A549 (cell line): ENCODE measurements around the gene PRSS22.

Source experiments
- CBX8 ChIP-seq: fragments of 200-600 bp; sonication (generic); IDR thresholded peaks from 2 replicates; pipeline ENCODE4 v1.6.1; 2016
- CHD2 ChIP-seq: fragments of 150-350 bp; IDR thresholded peaks from 2 replicates; pipeline ENCODE4 v1.6.1; 2014; ENCODE audit warnings: low read length; ENCODE audit not compliant: partially characterized antibody
- MAX ChIP-seq: IDR thresholded peaks from 2 replicates; pipeline ENCODE4 v1.6.1; 2012
- MAZ ChIP-seq: fragments of 150-350 bp; IDR thresholded peaks from 2 replicates; pipeline ENCODE4 v1.6.1; 2014; ENCODE audit warnings: antibody characterized with exemption, low read depth, low read length, borderline replicate concordance
- POLR2A ChIP-seq: IDR thresholded peaks from 2 replicates; pipeline ENCODE4 v1.6.1; 2012; ENCODE audit warnings: mild to moderate bottlenecking, low read length
- TP53 ChIP-seq: fragments of 250-450 bp; sonication (Bioruptor Pico); IDR thresholded peaks from 2 replicates; pipeline ENCODE4 v1.5.0; 2021; ENCODE audit warnings: mild to moderate bottlenecking, moderate library complexity
- TF ChIP-seq, protein P1 (sequence below): fragments of >200 bp; sonication (Bioruptor Twin); formaldehyde crosslinking; IDR thresholded peaks from 3 replicates; pipeline ENCODE4 v1.5.1; 2016
- TF ChIP-seq, protein P2 (sequence below): fragments of 450-650 bp; IDR thresholded peaks from 2 replicates; pipeline ENCODE4 v1.6.1; 2014; ENCODE audit warnings: antibody characterized with exemption

GRCh38 chr16:2830355-2830695 is 27.6 kb downstream of the PRSS22 start:
- TF ChIP-seq, protein P1, sequence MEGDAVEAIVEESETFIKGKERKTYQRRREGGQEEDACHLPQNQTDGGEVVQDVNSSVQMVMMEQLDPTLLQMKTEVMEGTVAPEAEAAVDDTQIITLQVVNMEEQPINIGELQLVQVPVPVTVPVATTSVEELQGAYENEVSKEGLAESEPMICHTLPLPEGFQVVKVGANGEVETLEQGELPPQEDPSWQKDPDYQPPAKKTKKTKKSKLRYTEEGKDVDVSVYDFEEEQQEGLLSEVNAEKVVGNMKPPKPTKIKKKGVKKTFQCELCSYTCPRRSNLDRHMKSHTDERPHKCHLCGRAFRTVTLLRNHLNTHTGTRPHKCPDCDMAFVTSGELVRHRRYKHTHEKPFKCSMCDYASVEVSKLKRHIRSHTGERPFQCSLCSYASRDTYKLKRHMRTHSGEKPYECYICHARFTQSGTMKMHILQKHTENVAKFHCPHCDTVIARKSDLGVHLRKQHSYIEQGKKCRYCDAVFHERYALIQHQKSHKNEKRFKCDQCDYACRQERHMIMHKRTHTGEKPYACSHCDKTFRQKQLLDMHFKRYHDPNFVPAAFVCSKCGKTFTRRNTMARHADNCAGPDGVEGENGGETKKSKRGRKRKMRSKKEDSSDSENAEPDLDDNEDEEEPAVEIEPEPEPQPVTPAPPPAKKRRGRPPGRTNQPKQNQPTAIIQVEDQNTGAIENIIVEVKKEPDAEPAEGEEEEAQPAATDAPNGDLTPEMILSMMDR, result no peak
- TF ChIP-seq, protein P2, sequence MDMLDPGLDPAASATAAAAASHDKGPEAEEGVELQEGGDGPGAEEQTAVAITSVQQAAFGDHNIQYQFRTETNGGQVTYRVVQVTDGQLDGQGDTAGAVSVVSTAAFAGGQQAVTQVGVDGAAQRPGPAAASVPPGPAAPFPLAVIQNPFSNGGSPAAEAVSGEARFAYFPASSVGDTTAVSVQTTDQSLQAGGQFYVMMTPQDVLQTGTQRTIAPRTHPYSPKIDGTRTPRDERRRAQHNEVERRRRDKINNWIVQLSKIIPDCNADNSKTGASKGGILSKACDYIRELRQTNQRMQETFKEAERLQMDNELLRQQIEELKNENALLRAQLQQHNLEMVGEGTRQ, result no peak
- no peak for TF ChIP-seq TP53 (CRISPR knock-in tag)
- no peak for TF ChIP-seq POLR2A
- TF ChIP-seq CBX8, result no peak
- no peak for TF ChIP-seq MAX
- no peak for TF ChIP-seq CHD2
- TF ChIP-seq MAZ, result no peak
